GM08714 (cell line): ENCODE data around the gene ALDH1A2.

Experiments used
- H3K4me3 ChIP-seq: fragments of 200-500 bp; sonication (Bioruptor generic); 2 replicates; pipeline ENCODE4 v1.5.1; 2014; ENCODE audit warnings: mild to moderate bottlenecking, low read length, inconsistent platforms
- ZNF274 ChIP-seq: IDR thresholded peaks from 2 replicates; pipeline ENCODE4 v1.6.1; 2012; ENCODE audit warnings: mild to moderate bottlenecking, low read depth, low read length

Gene ALDH1A2

GRCh38 chr15:57910672-57911071, 154.8 kb downstream of the ALDH1A2 start:
- no peak for TF ChIP-seq ZNF274

DNA sequence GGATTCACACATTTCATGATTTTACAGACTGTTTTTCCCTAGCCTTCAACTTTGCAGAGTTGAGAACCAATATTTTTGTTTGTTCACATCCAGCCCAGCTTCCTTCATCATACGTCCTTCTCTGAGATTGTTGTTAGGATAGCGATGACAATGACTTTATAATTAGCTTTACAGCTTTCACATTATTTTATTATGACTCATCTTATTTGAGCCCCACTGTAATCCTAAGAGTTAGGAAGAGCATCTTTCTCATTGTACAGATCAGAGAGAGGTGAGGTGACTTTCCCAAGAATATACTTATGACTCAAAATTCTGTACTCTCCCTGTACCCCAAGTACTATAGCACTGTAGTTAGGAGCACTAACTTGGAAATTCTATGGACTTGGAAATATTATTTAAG, 156.1 kb downstream of the ALDH1A2 start:
- H3K4me3 ChIP-seq, result no peak overlapping the region
- TF ChIP-seq ZNF274, result no peak

More at GRCh38 chr15:57910672-57911071, 154.8 kb downstream of the ALDH1A2 start:
- no peak overlapping the region for H3K4me3 ChIP-seq

DNA sequence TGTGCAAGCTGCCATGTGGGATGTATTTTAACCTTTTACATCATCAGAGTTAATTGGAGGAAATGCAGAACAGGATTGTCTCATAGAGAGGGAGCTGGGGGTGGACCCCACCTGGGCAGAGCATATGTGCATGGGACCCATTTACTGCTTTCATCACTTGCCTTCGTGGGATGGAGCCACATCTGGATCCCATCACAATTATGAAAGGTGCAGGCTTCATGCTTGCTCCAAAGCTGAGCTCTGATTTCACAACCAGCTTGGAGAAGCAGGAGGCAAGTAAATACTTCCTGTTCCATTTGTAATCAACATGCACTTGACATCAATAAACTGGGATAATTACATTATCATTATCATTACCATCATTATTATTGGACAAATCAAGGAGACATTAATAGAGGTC, 161.9 kb downstream of the ALDH1A2 start:
- TF ChIP-seq ZNF274, result no peak
- H3K4me3 ChIP-seq, result no peak overlapping the region
